K562 (cell line): ENCODE measurements around the gene B9D2. TPM values are rescaled to one million over a fixed set of nuclear protein-coding genes. Genes with fewer than 3 reads are reported as not detected.

ENCODE experiments used
- BCL6 ChIP-seq: fragments of 250-450 bp; sonication (Bioruptor Pico); IDR thresholded peaks from 2 replicates; pipeline ENCODE4 v1.4.0; 2020
- BRF1 ChIP-seq: IDR thresholded peaks from 3 replicates; pipeline ENCODE4 v1.6.1; 2011; ENCODE audit warnings: borderline replicate concordance, mild to moderate bottlenecking; ENCODE audit not compliant: insufficient read length; ENCODE audit errors: extremely low read depth
- CAMTA2 ChIP-seq: fragments of 250-450 bp; sonication (Bioruptor Pico); conservative IDR thresholded peaks from 2 replicates; pipeline ENCODE4 v1.5.1; 2022
- CUX1 ChIP-seq: fragments of 200-800 bp; sonication (Bioruptor generic); IDR thresholded peaks from 2 replicates; pipeline ENCODE4 v1.6.1; 2016; ENCODE audit warnings: missing genetic modification characterization, missing compliant biosample characterization
- ETV1 ChIP-seq: fragments of 450-650 bp; conservative IDR thresholded peaks from 2 replicates; pipeline ENCODE4 v1.6.1; 2016; ENCODE audit warnings: missing genetic modification characterization, control low read depth, low read depth, missing compliant biosample characterization
- ETV6 ChIP-seq, 3 experiments: fragments of 150-350 bp in 1 of 3; sonication (generic) in 1 of 3; formaldehyde crosslinking in 1 of 3; IDR thresholded peaks; 2 replicates each; pipeline versions ENCODE4 v1.6.1 to v1.8.0; 2014 to 2022; ENCODE audit warnings: borderline replicate concordance in 2 of 3, low read depth in 2 of 3, antibody characterized with exemption in 1 of 3, low read length in 1 of 3, mild to moderate bottlenecking in 1 of 3, missing genetic modification reagents in 1 of 3
- HINFP ChIP-seq: fragments of 450-650 bp; conservative IDR thresholded peaks from 2 replicates; pipeline ENCODE4 v1.6.1; 2016; ENCODE audit warnings: missing genetic modification characterization, low read depth, mild to moderate bottlenecking, control low read depth, missing compliant biosample characterization
- KDM5B ChIP-seq: fragments of 200-600 bp; sonication (generic); IDR thresholded peaks from 2 replicates; pipeline ENCODE4 v1.6.1; 2012; ENCODE audit warnings: low read depth, mild to moderate bottlenecking, moderate library complexity, low read length, control low read depth, inconsistent platforms; ENCODE audit not compliant: insufficient replicate concordance
- RBM34 ChIP-seq: fragments of 200-400 bp; formaldehyde crosslinking; IDR thresholded peaks from 2 replicates; pipeline ENCODE4 v1.6.1; 2018; ENCODE audit warnings: low read length, borderline replicate concordance; ENCODE audit not compliant: insufficient read depth
- RUNX1 ChIP-seq: sonication (generic); IDR thresholded peaks from 2 replicates; pipeline ENCODE4 v1.6.1; 2016; ENCODE audit warnings: antibody characterized with exemption, low read depth
- SREBF1 ChIP-seq: fragments of 150-350 bp; IDR thresholded peaks from 2 replicates; pipeline ENCODE4 v1.6.1; 2014; ENCODE audit warnings: antibody characterized with exemption, low read depth, low read length, borderline replicate concordance
- STAT6 ChIP-seq: sonication (generic); formaldehyde crosslinking; IDR thresholded peaks from 2 replicates; pipeline ENCODE4 v1.8.1; 2023; ENCODE audit warnings: mild to moderate bottlenecking, missing genetic modification reagents
- YY1 ChIP-seq, 3 experiments: IDR thresholded peaks; 2 replicates each; pipeline ENCODE4 v1.6.1; 2011; ENCODE audit warnings: low read length in 2 of 3, mild to moderate bottlenecking in 2 of 3, moderate library complexity in 2 of 3, borderline replicate concordance in 1 of 3, control low read depth in 1 of 3, low read depth in 1 of 3; ENCODE audit not compliant: insufficient read depth in 3 of 3, insufficient replicate concordance in 2 of 3, control insufficient read depth in 1 of 3, insufficient read length in 1 of 3; ENCODE audit errors: extremely low read depth in 1 of 3
- ZBTB17 ChIP-seq: fragments of 450-650 bp; formaldehyde crosslinking; IDR thresholded peaks from 2 replicates; pipeline ENCODE4 v1.4.0; 2020; ENCODE audit warnings: mild to moderate bottlenecking
- ZNF12 ChIP-seq: sonication (generic); formaldehyde crosslinking; IDR thresholded peaks from 2 replicates; pipeline ENCODE4 v1.4.0; 2020; ENCODE audit warnings: mild to moderate bottlenecking, missing genetic modification reagents
- ZNF121 ChIP-seq: sonication (generic); formaldehyde crosslinking; conservative IDR thresholded peaks from 2 replicates; pipeline ENCODE4 v1.8.0; 2022; ENCODE audit warnings: missing genetic modification reagents
- polyA plus RNA-seq, 8 experiments: library from polyadenylated mRNA; depleted of rRNA in 4 of 8; stranded (reverse) in 5 of 8; unstranded in 3 of 8; fragments of >200 nt; fragmentation: Nextera tagmentation in 2 of 8; fragmentation: Illumina TruSeq in 1 of 8; extraction: Ambion mirVana in 2 of 8; extraction: Trizol in 1 of 8; gene quantifications; 2 replicates each; pipeline versions ENCODE4 v1.2.1 to v1.2.3, GENCODE V29; 2011 to 2014; ENCODE audit warnings: inconsistent platforms in 1 of 8, missing spikeins in 1 of 8
- total RNA-seq, 7 experiments: library from RNA; depleted of rRNA in 6 of 7; stranded (reverse); fragments of >200 nt in 6 of 7; fragmentation: Illumina TruSeq in 2 of 7; extraction: Trizol in 2 of 7; gene quantifications; 2 replicates each; pipeline versions ENCODE4 v1.2.1 to v1.2.3, GENCODE V29; 2011 to 2021; ENCODE audit warnings: low replicate concordance in 1 of 7

B9D2 gene
- total and polyA plus RNA-seq, 9 of the 15 experiments (the other 6 are each of a cell fraction or from before 2014, with no cell fraction given): 0.83 to 6.9 (median 2.8) TPM

GRCh38 chr19:41310033-41310831 lies 53.7 kb downstream of the B9D2 start, which contains the start of gene CCDC97 (continued):
- TF ChIP-seq HINFP (tag) (no peak), RUNX1 (no peak), ETV6 (IDR thresholded peaks at IDR 0.05; ENCODE audit: borderline replicate concordance in 1 of 2, low read depth in 2 of 2, low read length in 1 of 2) (no peak), ETV6 (CRISPR knock-in tag; IDR thresholded peaks at IDR 0.05; ENCODE audit: borderline replicate concordance) (no peak), SREBF1 (no peak), BCL6 (no peak), CAMTA2 (CRISPR knock-in tag) (0 out of 2 replicates have a peak, but pooled peaks have one; percentile 72), ETV1 (0 out of 2 replicates have a peak, but pooled peaks have one; percentile 57), KDM5B (peak; percentile 80), YY1 (IDR thresholded peaks at IDR 0.05; ENCODE audit: borderline replicate concordance in 1 of 3, control insufficient read depth in 1 of 3, extremely low read depth in 1 of 3, insufficient read depth in 3 of 3, insufficient read length in 1 of 3, insufficient replicate concordance in 2 of 3, low read depth in 1 of 3, low read length in 2 of 3) (peak in 2 of 3 experiments; percentile 49 to 66), ZBTB17 (CRISPR knock-in tag) (peak; percentile 60; the same call in 1 of the 2 replicates), ZNF121 (CRISPR knock-in tag) (no peak), ZNF12 (CRISPR knock-in tag) (no peak), STAT6 (CRISPR knock-in tag) (no peak), RBM34 (no peak), CUX1 (no peak), BRF1 (no peak)
